B cell (primary cell): ENCODE measurements around the gene ZNF516. TPM values are rescaled to one million over a fixed set of nuclear protein-coding genes. Genes with fewer than 3 reads are reported as not detected.
A peak's percentile ranks its signal among the peaks of the same experiment; 100 is the strongest.

Experiments
- ATAC-seq: fragments of 200-7000 bp; cut with Tn5 transposase; one replicate; pipeline ENCODE4 v1.10.0; 2021; ENCODE audit warnings: low read depth, mild to moderate bottlenecking, moderate number of reproducible peaks, moderate library complexity
- CTCF ChIA-PET: fragments of 350-600 bp; sonication (Branson Sonifier 250); formaldehyde crosslinking; loops from one replicate; lab custom pipeline; 2021; ENCODE audit warnings: antibody characterized with exemption, inconsistent platforms; lab: Charles Lee
- POLR2A ChIA-PET: fragments of 350-600 bp; sonication (Branson Sonifier 250); formaldehyde crosslinking; loops from one replicate; lab custom pipeline; 2021; ENCODE audit warnings: antibody characterized with exemption; lab: Charles Lee
- DNase-seq: peaks from one replicate; pipeline ENCODE4 v3.0.0; 2013
- H2AFZ ChIP-seq: 2 replicates; pipeline ENCODE4 v1.6.1; 2012; ENCODE audit warnings: mild to moderate bottlenecking, low read depth, low read length; ENCODE audit not compliant: insufficient read depth, poor library complexity, severe bottlenecking
- H3K27ac ChIP-seq, 2 donors: 1 replicate in 1 of 2; 2 replicates in 1 of 2; pipeline ENCODE4 v1.5.1; 2012 to 2013; ENCODE audit warnings: low read length in 2 of 2, mild to moderate bottlenecking in 2 of 2, moderate library complexity in 1 of 2
- H3K27me3 ChIP-seq, 4 experiments: fragments of 200-600 bp in 1 of 4; sonication (generic) in 1 of 4; replicated peaks in 1 of 4; 1 replicate in 2 of 4; 2 replicates in 2 of 4; pipeline versions ENCODE4 v1.6.1 to v1.7.0; 2013 to 2016; ENCODE audit warnings: low read length in 3 of 4, mild to moderate bottlenecking in 2 of 4, mixed read lengths in 1 of 4, moderate library complexity in 1 of 4; ENCODE audit not compliant: insufficient read depth in 4 of 4, control insufficient read depth in 3 of 4; ENCODE audit errors: control extremely low read depth in 1 of 4
- H3K36me3 ChIP-seq, 2 experiments: replicated peaks in 1 of 2; 1 replicate in 1 of 2; 2 replicates in 1 of 2; pipeline versions ENCODE4 v1.6.1 to v1.7.1; 2013; ENCODE audit warnings: low read length in 1 of 2; ENCODE audit not compliant: insufficient read depth in 2 of 2, control insufficient read depth in 1 of 2; ENCODE audit errors: control extremely low read depth in 1 of 2, extremely low read depth in 1 of 2
- H3K4me1 ChIP-seq, 2 donors: fragments of 200-600 bp in 1 of 2; sonication (generic) in 1 of 2; 1 replicate in 1 of 2; 2 replicates in 1 of 2; pipeline versions ENCODE4 v1.5.1 to v1.6.1; 2013 to 2017; ENCODE audit warnings: low read length in 2 of 2; ENCODE audit not compliant: control insufficient read depth in 2 of 2, insufficient read depth in 2 of 2
- H3K4me2 ChIP-seq: replicated peaks from 2 replicates; pipeline ENCODE3; 2012; ENCODE audit warnings: mild to moderate bottlenecking, low read depth, low read length; ENCODE audit not compliant: poor library complexity, severe bottlenecking
- H3K4me3 ChIP-seq, 5 experiments: fragments of 200-600 bp in 1 of 5; sonication (generic) in 1 of 5; 1 replicate in 3 of 5; 2 replicates in 2 of 5; pipeline versions ENCODE4 v1.5.1 to v1.7.0; 2011 to 2016; ENCODE audit warnings: low read length in 4 of 5, mild to moderate bottlenecking in 4 of 5, low read depth in 2 of 5, control low read depth in 1 of 5, moderate library complexity in 1 of 5; ENCODE audit not compliant: insufficient read depth in 1 of 5; ENCODE audit errors: control extremely low read depth in 1 of 5, extremely low read depth in 1 of 5
- H3K79me2 ChIP-seq: fragments of 200-600 bp; sonication (generic); one replicate; pipeline ENCODE4 v1.6.0; 2016; ENCODE audit warnings: low read length; ENCODE audit not compliant: control insufficient read depth, insufficient read depth
- H3K9ac ChIP-seq: fragments of 200-600 bp; sonication (generic); 2 replicates; pipeline ENCODE4 v1.6.1; 2017; ENCODE audit warnings: mild to moderate bottlenecking, low read length, moderate library complexity
- H3K9me3 ChIP-seq, 3 donors: one replicate each; pipeline versions ENCODE4 v1.6.1 to v1.7.1; 2013; ENCODE audit warnings: low read length in 2 of 3; ENCODE audit not compliant: control insufficient read depth in 2 of 3, insufficient read depth in 1 of 3; ENCODE audit errors: control extremely low read depth in 1 of 3
- H4K20me1 ChIP-seq: 2 replicates; pipeline ENCODE4 v1.6.0; 2012; ENCODE audit warnings: mild to moderate bottlenecking, low read length; ENCODE audit not compliant: insufficient read depth, control insufficient read depth, poor library complexity, severe bottlenecking
- H3K27ac Mint-ChIP-seq: one replicate; pipeline ENCODE4 v1.8.0; 2021; ENCODE audit warnings: mixed read lengths
- H3K27me3 Mint-ChIP-seq: one replicate; pipeline ENCODE4 v1.8.0; 2021; ENCODE audit warnings: mixed read lengths
- H3K4me1 Mint-ChIP-seq: one replicate; pipeline ENCODE4 v1.8.0; 2021; ENCODE audit warnings: mixed read lengths
- H3K4me3 Mint-ChIP-seq: one replicate; pipeline ENCODE4 v1.8.0; 2021; ENCODE audit warnings: mixed read lengths
- H3K9me3 Mint-ChIP-seq: one replicate; pipeline ENCODE4 v1.8.0; 2022; ENCODE audit warnings: mixed read lengths; ENCODE audit not compliant: insufficient read depth
- CTCF ChIP-seq: fragments of 200-600 bp; IDR thresholded peaks from one replicate; pipeline ENCODE4 v1.8.0; 2022; ENCODE audit warnings: antibody characterized with exemption, mild to moderate bottlenecking
- EZH2 ChIP-seq: IDR thresholded peaks from 2 replicates; pipeline ENCODE4 v1.6.1; 2012; ENCODE audit warnings: borderline replicate concordance, low read depth, mild to moderate bottlenecking, moderate library complexity, low read length; ENCODE audit not compliant: insufficient read depth, poor library complexity, severe bottlenecking
- WGBS: methylation state at CpG from one replicate; pipeline ENCODE4 v1.1.5; 2013; ENCODE audit warnings: missing lambda C conversion rate; ENCODE audit not compliant: insufficient coverage; 5-methylcytosine and 5-hydroxymethylcytosine counted together
- intact Hi-C: fragments of 100-400 bp; cut with micrococcal nuclease; formaldehyde crosslinking; loops from one replicate; pipeline ENCODE4 v1.10.0; 2022
- polyA plus RNA-seq: library from polyadenylated mRNA; depleted of rRNA; stranded (reverse); fragments of >200 nt; gene quantifications from 2 replicates; pipeline ENCODE4 v1.2.3, GENCODE V29; 2012
- total RNA-seq, 2 donors: library from RNA; stranded (reverse); fragments of 120-200 nt in 1 of 2; gene quantifications; 1 replicate in 1 of 2; 2 replicates in 1 of 2; pipeline versions ENCODE4 v1.2.3 to v1.2.4, GENCODE V29; 2013 to 2022

ZNF516 gene
- total and polyA plus RNA-seq, 2 donors (not counting 1 experiment from before 2014, with no cell fraction given), result 6.7 to 27.1 TPM

- peaks cover 32% of the 10 kb centered on the region for H3K27me3 Mint-ChIP-seq
- H3K27ac ChIP-seq, result no peak overlapping the region
- H3K27me3 ChIP-seq, result peaks cover 0 to 14% (median 3%) of the 10 kb centered on the region in 4 experiments
- H3K4me2 ChIP-seq, result peak overlapping the region; percentile 61
- H3K9ac ChIP-seq, result peak overlapping the region; percentile 48
- intact Hi-C loops, result no loop called here
- peak; percentile 31 for ATAC-seq
- WGBS, result 13% methylated on average over 17 of the region's 25 CpGs
- CTCF ChIA-PET, result no interaction called here
- peaks cover 10 to 12% of the 10 kb centered on the region in 2 donors for H3K4me1 ChIP-seq
- TF ChIP-seq CTCF, result no peak
- no peak for TF ChIP-seq EZH2
- peak; percentile 42 for DNase-seq
- H3K4me3 ChIP-seq, result peak overlapping the region; percentile 5 to 53 (median 41)
- POLR2A ChIA-PET, result no interaction called here
- peaks cover 18% of the 10 kb centered on the region for H3K4me1 Mint-ChIP-seq
- H3K9me3 Mint-ChIP-seq, result no peaks in the 10 kb centered on the region
- no peaks in the 10 kb centered on the region for H3K9me3 ChIP-seq
- H3K36me3 ChIP-seq, result no peaks in the 10 kb centered on the region
- H4K20me1 ChIP-seq, result no peaks in the 10 kb centered on the region
- H2AFZ ChIP-seq, result peak overlapping the region; percentile 64
- no peak overlapping the region for H3K27ac Mint-ChIP-seq
- H3K4me3 Mint-ChIP-seq, result peak overlapping the region; percentile 75
- H3K79me2 ChIP-seq, result no peaks in the 10 kb centered on the region
Observed at GRCh38 chr18:76518123-76518859, 23.2 kb upstream of the ZNF516 start.

GRCh38 chr18:76515576-76515975 is 20.5 kb upstream of the ZNF516 start:
- no peak overlapping the region for H3K4me3 Mint-ChIP-seq
- no peaks in the 10 kb centered on the region for H3K9me3 ChIP-seq
- TF ChIP-seq EZH2, result no peak
- TF ChIP-seq CTCF, result no peak
- no peaks in the 10 kb centered on the region for H3K79me2 ChIP-seq
- intact Hi-C loops, result no loop called here
- peaks cover 10 to 12% of the 10 kb centered on the region in 2 donors for H3K4me1 ChIP-seq
- H4K20me1 ChIP-seq, result no peaks in the 10 kb centered on the region
- H3K36me3 ChIP-seq, result no peaks in the 10 kb centered on the region
- H3K27ac ChIP-seq, result no peak overlapping the region
- no peak overlapping the region for H3K4me3 ChIP-seq
- no peak overlapping the region for H3K4me2 ChIP-seq
- no peak for ATAC-seq
- CTCF ChIA-PET, result no interaction called here
- no peak overlapping the region for H2AFZ ChIP-seq
- peaks cover 0 to 14% (median 3%) of the 10 kb centered on the region in 4 experiments for H3K27me3 ChIP-seq
- H3K9me3 Mint-ChIP-seq, result no peaks in the 10 kb centered on the region
- peaks cover 18% of the 10 kb centered on the region for H3K4me1 Mint-ChIP-seq
- H3K9ac ChIP-seq, result no peak overlapping the region
- POLR2A ChIA-PET, result no interaction called here
- no peak for DNase-seq
- H3K27me3 Mint-ChIP-seq, result peaks cover 35% of the 10 kb centered on the region
- H3K27ac Mint-ChIP-seq, result no peak overlapping the region
- WGBS, result 100% methylated on average over 1 of the region's 3 CpGs
